ENCODE measurements around the gene RELN. TPM values are rescaled to one million over a fixed set of nuclear protein-coding genes. Genes with fewer than 3 reads are reported as not detected.

The RELN gene
- total and polyA plus RNA-seq, 10 of the 15 experiments (the other 5 are each of a cell fraction or from before 2014, with no cell fraction given): 0.11 to 0.21 TPM; not detected in 8

GRCh38 chr7:103687272-103687671 lies 302.2 kb downstream of the RELN start:
- Histone ChIP-seq H2AFZ (ENCODE audit: control insufficient read depth, low read depth, low read length) (no peak overlapping the region), H4K20me1 (ENCODE audit: control insufficient read depth, insufficient read depth) (no peaks in the 10 kb centered on the region), H3K4me3 (no peak overlapping the region), H3K9ac (ENCODE audit: control insufficient read depth, insufficient read depth, low read length) (no peak overlapping the region), H3K4me1 (ENCODE audit: control insufficient read depth, insufficient read depth, low read length) (no peaks in the 10 kb centered on the region), H3K27me3 (replicated peaks in 1 of 2; ENCODE audit: control insufficient read depth in 2 of 2, insufficient read depth in 2 of 2, low read length in 1 of 2) (peaks cover 0 to 3% of the 10 kb centered on the region in 2 experiments; a peak in 2 of 4 replicates), H3K79me2 (ENCODE audit: control insufficient read depth, insufficient read depth, low read length) (no peaks in the 10 kb centered on the region), H3K27ac (ENCODE audit: control insufficient read depth, insufficient read depth) (no peak overlapping the region), H3K36me3 (ENCODE audit: control insufficient read depth in 2 of 2, insufficient read depth in 2 of 2, low read length in 1 of 2) (no peaks in the 10 kb centered on the region), H3K4me2 (ENCODE audit: control insufficient read depth, insufficient read depth) (no peak overlapping the region), H3K9me3 (replicated peaks; ENCODE audit: control insufficient read depth, insufficient read depth, low read length) (no peaks in the 10 kb centered on the region)
- no peak for DNase-seq (ENCODE audit: low read depth, low spot score)
- ChIA-PET RAD21 (ENCODE audit: unreplicated experiment) (no interaction called here), CTCF (no interaction called here), POLR2A (no interaction called here), SMC1A (ENCODE audit: uncharacterized antibody, unreplicated experiment) (no interaction called here)
- in situ Hi-C loops (cut with MboI) (no loop called here), intact Hi-C loops (cut with micrococcal nuclease; ENCODE audit: unreplicated experiment) (no loop called here)
- no peak for TF ChIP-seq REST (IDR thresholded peaks at IDR 0.05; ENCODE audit: low read depth, low read length)
- TF ChIP-seq MEF2B (IDR thresholded peaks at IDR 0.05; ENCODE audit: partially characterized antibody, poor library complexity, severe bottlenecking): no peak
- no peak for TF ChIP-seq EGR1 (IDR thresholded peaks at IDR 0.05; ENCODE audit: borderline replicate concordance in 1 of 2, low read depth in 2 of 2, low read length in 2 of 2)
- TF ChIP-seq CHD2 (IDR thresholded peaks at IDR 0.05; ENCODE audit: borderline replicate concordance, low read depth, low read length): no peak
- TF ChIP-seq CBX3 (IDR thresholded peaks at IDR 0.05; ENCODE audit: borderline replicate concordance, low read depth): no peak
- no peak for TF ChIP-seq ATF7 (IDR thresholded peaks at IDR 0.05; ENCODE audit: low read depth)
- no peak for TF ChIP-seq ZZZ3 (IDR thresholded peaks at IDR 0.05; ENCODE audit: control insufficient read depth, insufficient read length, low read depth)
- 0% methylated on average over 1 of the region's 1 CpG for WGBS (ENCODE audit: insufficient coverage, insufficient replicate concordance, low lambda C conversion rate, missing lambda C conversion rate)
- ATAC-seq: no peak
- no peak for FAIRE-seq
- no TSS peak for BruUV-seq (replicated peaks)

Data from GM12878 (cell line).